Ishikawa (cell line): ENCODE measurements around the gene RHCG.

Experiments used
- CEBPB ChIP-seq: IDR thresholded peaks from 2 replicates; pipeline ENCODE4 v1.6.1; 2012
- CREB1 ChIP-seq: IDR thresholded peaks from 2 replicates; pipeline ENCODE4 v1.6.1; 2012; ENCODE audit warnings: low read depth
- EGR1 ChIP-seq: IDR thresholded peaks from 2 replicates; pipeline ENCODE4 v1.6.1; 2012
- EP300 ChIP-seq: IDR thresholded peaks from 2 replicates; pipeline ENCODE4 v1.6.1; 2012; ENCODE audit warnings: borderline replicate concordance
- FOXM1 ChIP-seq: IDR thresholded peaks from 2 replicates; pipeline ENCODE4 v1.6.1; 2012; ENCODE audit warnings: low read depth, borderline replicate concordance
- MAX ChIP-seq: IDR thresholded peaks from 2 replicates; pipeline ENCODE4 v1.6.1; 2012
- NFIC ChIP-seq: IDR thresholded peaks from 2 replicates; pipeline ENCODE4 v1.6.1; 2012
- RAD21 ChIP-seq: IDR thresholded peaks from 2 replicates; pipeline ENCODE4 v1.6.1; 2012; ENCODE audit warnings: low read depth
- REST ChIP-seq: IDR thresholded peaks from 2 replicates; pipeline ENCODE4 v1.6.1; 2012; ENCODE audit warnings: low read depth, mild to moderate bottlenecking
- TAF1 ChIP-seq: IDR thresholded peaks from 2 replicates; pipeline ENCODE4 v1.6.1; 2012; ENCODE audit warnings: low read depth, mild to moderate bottlenecking
- TCF12 ChIP-seq: IDR thresholded peaks from 2 replicates; pipeline ENCODE4 v1.6.1; 2012; ENCODE audit warnings: low read depth
- TEAD4 ChIP-seq: IDR thresholded peaks from 2 replicates; pipeline ENCODE4 v1.6.1; 2012
- YY1 ChIP-seq: IDR thresholded peaks from 2 replicates; pipeline ENCODE4 v1.6.1; 2012; ENCODE audit warnings: low read depth
- ZBTB7A ChIP-seq: IDR thresholded peaks from 2 replicates; pipeline ENCODE4 v1.6.1; 2012; ENCODE audit warnings: low read depth
- TF ChIP-seq, protein P1 (sequence below): IDR thresholded peaks from 2 replicates; pipeline ENCODE4 v1.6.1; 2012

RHCG gene

GRCh38 chr15:89429023-89429422 is 67.4 kb downstream of the RHCG start:
- TF ChIP-seq NFIC (peak; percentile 10; the same call in 1 of the 2 replicates), CEBPB (no peak), EP300 (no peak), TCF12 (no peak)

- TF ChIP-seq, protein P1, sequence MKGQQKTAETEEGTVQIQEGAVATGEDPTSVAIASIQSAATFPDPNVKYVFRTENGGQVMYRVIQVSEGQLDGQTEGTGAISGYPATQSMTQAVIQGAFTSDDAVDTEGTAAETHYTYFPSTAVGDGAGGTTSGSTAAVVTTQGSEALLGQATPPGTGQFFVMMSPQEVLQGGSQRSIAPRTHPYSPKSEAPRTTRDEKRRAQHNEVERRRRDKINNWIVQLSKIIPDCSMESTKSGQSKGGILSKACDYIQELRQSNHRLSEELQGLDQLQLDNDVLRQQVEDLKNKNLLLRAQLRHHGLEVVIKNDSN: no peak
- no peak for TF ChIP-seq NFIC
- TF ChIP-seq CEBPB: no peak
- no peak for TF ChIP-seq FOXM1
Observed at GRCh38 chr15:89428246-89428645, 68.1 kb downstream of the RHCG start.

DNA sequence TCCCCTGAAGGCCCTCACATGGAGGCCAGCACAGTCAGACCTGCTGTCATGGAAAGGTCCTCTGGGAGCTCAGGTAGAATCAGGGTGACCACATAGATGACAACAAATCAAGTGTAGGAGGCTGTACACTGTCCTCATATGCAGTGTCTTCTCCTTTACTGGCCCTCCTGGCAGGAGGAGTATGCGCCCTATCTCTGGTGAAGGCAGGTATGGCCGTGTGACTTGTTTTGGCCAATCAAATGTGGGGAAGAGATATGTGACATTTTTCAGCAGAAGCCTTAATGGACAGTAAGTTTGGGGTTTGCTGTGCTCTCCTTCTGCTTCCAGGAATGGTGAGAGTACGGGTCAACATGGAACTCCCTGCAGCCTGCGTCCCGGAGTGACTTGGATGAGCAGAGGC is 69.9 kb downstream of the RHCG start:
- TF ChIP-seq, protein P1: peak; percentile 67
- no peak for TF ChIP-seq TEAD4

GRCh38 chr15:89423981-89424380 is 72.4 kb downstream of the RHCG start:
- TF ChIP-seq EP300 (no peak), TEAD4 (no peak), CEBPB (no peak), CREB1 (no peak), EGR1 (no peak), TAF1 (no peak), MAX (no peak), TCF12 (no peak), YY1 (no peak), NFIC (no peak), FOXM1 (no peak), REST (no peak), RAD21 (no peak), ZBTB7A (no peak)
- TF ChIP-seq, protein P1: no peak
